ENCODE data around the gene NEURL1.

GRCh38 chr10:103479135-103479534 is 14.4 kb upstream of the NEURL1 start, which contains the start of gene CALHM3:
- TF ChIP-seq SPI1 (IDR thresholded peaks at IDR 0.05; ENCODE audit: low read depth, low read length) (no peak), TAF1 (IDR thresholded peaks at IDR 0.05; ENCODE audit: low read depth, low read length) (no peak), POU2F2 (IDR thresholded peaks at IDR 0.05; ENCODE audit: low read depth, low read length) (no peak)

Measured in GM12891 (cell line).